Measurements from ENCODE around the gene UBQLN1. TPM values are rescaled to one million over a fixed set of nuclear protein-coding genes. Genes with fewer than 3 reads are reported as not detected.
A peak's percentile ranks its signal among the peaks of the same experiment; 100 is the strongest.

UBQLN1 gene
- total and polyA plus RNA-seq, 2 donors (not counting 3 experiments of a cell fraction or from before 2014, with no cell fraction given), result 66.1 to 110 TPM

GRCh38 chr9:83701286-83701685 lies 6.5 kb downstream of the UBQLN1 start:
- no peaks in the 10 kb centered on the region for H3K27me3 ChIP-seq (ENCODE audit: control insufficient read depth in 2 of 2, insufficient read depth in 2 of 2, low read length in 2 of 2)
- intact Hi-C loops (cut with micrococcal nuclease) (loop anchor here (1.0 kb wide), 1 partner anchor 35 kb away; no protein-coding TSS in a partner anchor), dilution Hi-C loops (cut with MboI; ENCODE audit: extremely low pct_ligation_motif_present, low sequenced_read_pairs) (no loop called here)
- H4K20me1 ChIP-seq (replicated peaks; ENCODE audit: control insufficient read depth, extremely low read depth, insufficient read depth, low read length), result peaks cover 25% of the 10 kb centered on the region
- no peak for TF ChIP-seq FOS (IDR thresholded peaks at IDR 0.05; ENCODE audit: borderline replicate concordance, insufficient read depth, low read length)
- no peak for TF ChIP-seq MAX (IDR thresholded peaks at IDR 0.05; ENCODE audit: insufficient read depth, insufficient read length)
- TF ChIP-seq GATA2 (IDR thresholded peaks at IDR 0.05; ENCODE audit: insufficient read depth, insufficient read length, low read depth, low read length), result no peak
- no peak for TF ChIP-seq MYC (IDR thresholded peaks at IDR 0.05; ENCODE audit: low read depth, low read length)
- no peak for TF ChIP-seq POLR2A (IDR thresholded peaks at IDR 0.05; ENCODE audit: low read depth, low read length)
- TF ChIP-seq POLR2AphosphoS5 (IDR thresholded peaks at IDR 0.05; ENCODE audit: insufficient read depth, low read depth, low read length), result no peak
- no peak for TF ChIP-seq EZH2 (IDR thresholded peaks at IDR 0.05; ENCODE audit: borderline replicate concordance, low read depth, low read length, severe bottlenecking)
- TF ChIP-seq JUN (IDR thresholded peaks at IDR 0.05; ENCODE audit: borderline replicate concordance, insufficient read depth, insufficient read length, low read depth), result no peak
- TF ChIP-seq CTCF (IDR thresholded peaks at IDR 0.05; ENCODE audit: extremely low read depth in 1 of 2, insufficient read depth in 1 of 2, low read depth in 1 of 2, low read length in 2 of 2), result no peak
- FAIRE-seq (no peak), DNase-seq (ENCODE audit: low read depth, low spot score) (no peak)
- H3K4me3 ChIP-seq (replicated peaks in 1 of 3; ENCODE audit: insufficient read depth in 1 of 3, low read depth in 1 of 3, low read length in 3 of 3), result no peak overlapping the region
- H3K36me3 ChIP-seq (ENCODE audit: control insufficient read depth in 2 of 2, extremely low read depth in 1 of 2, insufficient read depth in 2 of 2, low read length in 2 of 2), result no peaks in the 10 kb centered on the region
- CTCF ChIA-PET, result no interaction called here
- peaks cover 43% of the 10 kb centered on the region for H3K4me1 ChIP-seq (ENCODE audit: control insufficient read depth, extremely low read depth, insufficient read depth, low read length)
- peak overlapping the region; percentile 14 for H3K9ac ChIP-seq (replicated peaks; ENCODE audit: extremely low read depth, insufficient read depth, low read length)
- BruUV-seq (replicated peaks), result no TSS peak
- H3K79me2 ChIP-seq (ENCODE audit: control insufficient read depth, insufficient read depth, low read length), result peaks cover 100% of the 10 kb centered on the region
- POLR2A ChIA-PET, result no interaction called here
- H3K27ac ChIP-seq (ENCODE audit: insufficient read depth, low read depth, low read length), result peak overlapping the region; percentile 57
- H3K4me2 ChIP-seq (ENCODE audit: insufficient read depth, low read length), result peak overlapping the region; percentile 46
- H2AFZ ChIP-seq (ENCODE audit: low read depth, low read length), result no peak overlapping the region
- no peaks in the 10 kb centered on the region for H3K9me1 ChIP-seq (replicated peaks; ENCODE audit: control insufficient read depth, extremely low read depth, insufficient read depth, low read length)
- no peaks in the 10 kb centered on the region for H3K9me3 ChIP-seq (replicated peaks; ENCODE audit: control insufficient read depth, insufficient read depth, low read length)
